Measurements from ENCODE around the gene DNAJA4.

DNAJA4 gene

DNA sequence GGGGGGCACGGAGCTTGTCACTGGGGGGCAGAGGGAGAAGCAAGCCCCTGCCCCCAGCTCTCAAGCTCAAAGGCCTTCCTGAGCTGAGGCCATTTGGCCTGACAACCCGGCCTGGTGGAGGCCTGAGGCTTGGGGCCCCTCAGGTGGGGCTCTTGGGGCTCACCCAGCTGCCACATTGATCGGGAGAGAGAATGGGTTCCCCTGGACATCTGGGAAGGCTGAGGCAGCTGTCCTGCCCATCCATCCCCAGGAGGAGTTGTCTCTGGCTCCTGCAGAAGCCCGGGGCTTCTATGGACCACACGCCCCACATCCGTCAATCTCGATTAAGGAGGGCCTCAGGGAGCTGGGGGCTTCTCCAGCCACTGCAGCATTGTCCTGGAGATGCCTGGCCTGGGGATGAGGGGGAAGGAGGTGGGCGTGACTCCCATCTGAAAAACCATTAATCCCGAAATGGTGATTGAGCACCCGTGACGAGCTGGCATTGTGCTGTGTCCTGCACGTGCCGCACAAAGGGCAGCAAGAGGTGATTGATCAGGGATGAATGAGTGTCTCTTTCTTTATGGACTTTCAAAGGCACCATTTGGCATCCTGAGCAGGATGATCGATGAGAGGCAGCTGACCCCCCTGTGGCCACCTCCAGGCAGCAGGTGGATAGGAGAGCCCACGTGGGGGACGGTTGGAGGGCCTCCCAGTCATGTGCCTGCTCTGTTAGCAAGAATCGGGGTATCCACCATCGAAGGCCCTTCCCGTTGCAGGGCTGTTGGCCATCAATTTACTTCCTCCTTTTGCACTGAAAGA lies 58.6 kb downstream of the DNAJA4 start:
- Mint-ChIP-seq H3K27me3 (no peaks in the 10 kb centered on the region), H3K4me3 (no peak overlapping the region), H3K36me3 (ENCODE audit: low read depth) (no peaks in the 10 kb centered on the region), H3K9me3 (no peaks in the 10 kb centered on the region), H3K27ac (no peak overlapping the region), H3K4me1 (ENCODE audit: low read depth) (no peaks in the 10 kb centered on the region)
- DNase-seq, result no peak

DNA sequence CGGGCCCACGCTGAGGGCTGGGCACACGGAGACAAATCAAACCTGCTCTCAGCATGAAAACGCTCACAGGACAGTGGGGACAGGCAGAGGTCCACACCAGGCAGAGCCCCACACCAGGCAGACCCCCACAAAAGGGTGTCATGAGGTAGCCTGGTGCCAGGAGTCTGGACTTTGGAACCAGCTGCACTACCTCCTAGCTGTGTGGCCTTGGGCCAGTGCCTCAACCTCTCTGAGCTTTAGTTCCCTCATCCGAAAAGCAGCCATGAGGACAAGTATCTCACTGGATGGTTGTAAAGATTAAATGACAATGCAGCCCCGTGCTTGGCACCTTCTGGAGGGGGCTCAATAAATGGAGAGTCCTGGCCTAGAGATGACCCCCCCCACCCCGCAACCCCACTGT lies 59.3 kb downstream of the DNAJA4 start:
- DNase-seq, result no peak
- Mint-ChIP-seq H3K9me3 (no peaks in the 10 kb centered on the region), H3K27me3 (no peaks in the 10 kb centered on the region), H3K4me3 (no peak overlapping the region), H3K36me3 (ENCODE audit: low read depth) (no peaks in the 10 kb centered on the region), H3K4me1 (ENCODE audit: low read depth) (no peaks in the 10 kb centered on the region), H3K27ac (no peak overlapping the region)

DNA sequence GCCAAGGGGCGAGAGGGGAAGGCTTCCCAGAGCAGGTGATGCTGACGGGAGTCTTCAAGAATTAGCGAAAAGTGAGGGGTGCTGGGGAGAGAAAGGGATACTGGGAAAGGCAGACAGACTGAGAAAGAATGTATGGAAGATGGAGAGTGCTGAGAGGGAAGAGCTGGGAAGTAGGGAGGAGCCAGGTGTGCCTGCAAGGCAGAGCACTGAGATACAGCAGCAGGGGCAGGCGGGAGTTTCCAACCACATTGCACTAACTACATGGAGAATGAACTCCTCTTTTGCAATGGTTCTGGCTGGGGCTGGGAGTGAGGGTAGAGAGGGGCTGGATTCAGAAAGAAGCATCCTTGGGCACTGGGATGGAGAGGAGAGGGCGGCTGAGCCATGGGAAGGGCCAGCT lies 59.8 kb downstream of the DNAJA4 start:
- H3K36me3 Mint-ChIP-seq (ENCODE audit: low read depth), result no peaks in the 10 kb centered on the region

DNA sequence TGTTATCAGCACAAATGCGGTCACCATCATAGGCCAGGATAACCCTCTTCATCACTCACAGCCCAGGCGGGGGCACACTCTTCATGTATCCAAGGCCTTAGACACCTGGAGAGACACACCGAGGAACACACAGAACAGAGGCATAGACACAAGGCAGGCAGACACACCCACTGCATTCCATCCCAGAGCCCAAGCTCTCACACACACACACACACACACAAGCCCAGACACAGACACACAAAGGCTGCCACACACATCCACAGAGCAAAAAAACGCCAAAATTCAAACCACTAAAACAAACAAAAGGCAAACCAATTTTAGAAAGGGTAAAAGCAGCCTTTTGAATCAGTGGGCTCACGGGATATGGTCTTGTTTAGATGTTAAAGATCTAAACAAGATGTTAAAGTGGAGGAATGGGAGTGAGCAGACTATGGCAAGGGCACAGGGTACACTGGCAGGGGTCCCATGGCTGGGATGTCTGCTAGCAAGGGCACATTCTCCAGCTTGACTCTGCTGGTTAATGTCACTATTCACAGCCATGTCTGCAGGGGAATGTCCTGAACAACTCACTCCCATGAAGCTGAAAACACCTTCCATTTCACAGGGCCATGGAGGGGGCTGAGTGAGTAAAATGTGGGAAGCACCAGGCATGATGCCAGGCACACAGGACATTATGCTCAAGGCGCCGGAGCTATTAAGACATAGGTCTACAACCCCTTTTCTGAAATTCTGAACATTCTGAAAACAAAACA lies 60.9 kb downstream of the DNAJA4 start:
- Mint-ChIP-seq H3K4me1 (ENCODE audit: low read depth) (no peaks in the 10 kb centered on the region), H3K4me3 (no peak overlapping the region), H3K36me3 (ENCODE audit: low read depth) (no peaks in the 10 kb centered on the region), H3K27ac (no peak overlapping the region), H3K9me3 (no peaks in the 10 kb centered on the region), H3K27me3 (no peaks in the 10 kb centered on the region)
- DNase-seq, result no peak

More for the DNA sequence above, 59.8 kb downstream of the DNAJA4 start:
- Mint-ChIP-seq H3K27ac (no peak overlapping the region), H3K27me3 (no peaks in the 10 kb centered on the region), H3K4me3 (no peak overlapping the region), H3K4me1 (ENCODE audit: low read depth) (no peaks in the 10 kb centered on the region), H3K9me3 (no peaks in the 10 kb centered on the region)
- no peak for DNase-seq

DNA sequence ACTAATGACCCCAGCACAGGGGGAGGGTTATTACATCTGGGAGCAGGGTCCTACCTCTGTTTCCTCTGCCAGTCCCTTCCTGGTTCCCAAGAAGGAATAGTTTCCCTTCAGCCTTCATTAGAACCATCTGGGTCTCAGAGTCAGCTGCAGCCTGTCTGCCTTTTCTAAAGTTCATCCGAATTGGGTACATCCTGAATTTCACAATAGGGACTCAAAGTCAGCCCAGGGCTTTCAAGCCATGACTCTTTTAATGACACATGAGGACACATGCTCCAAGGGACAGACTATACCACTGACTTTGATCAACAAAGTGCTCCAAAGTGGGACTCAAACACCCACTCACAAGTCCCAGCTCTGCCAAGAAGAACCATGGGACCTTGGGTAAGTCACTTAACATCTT lies 63.1 kb downstream of the DNAJA4 start:
- Mint-ChIP-seq H3K9me3 (no peaks in the 10 kb centered on the region), H3K4me3 (no peak overlapping the region), H3K27me3 (no peaks in the 10 kb centered on the region), H3K36me3 (ENCODE audit: low read depth) (no peaks in the 10 kb centered on the region), H3K4me1 (ENCODE audit: low read depth) (no peaks in the 10 kb centered on the region), H3K27ac (no peak overlapping the region)
- DNase-seq, result no peak

DNA sequence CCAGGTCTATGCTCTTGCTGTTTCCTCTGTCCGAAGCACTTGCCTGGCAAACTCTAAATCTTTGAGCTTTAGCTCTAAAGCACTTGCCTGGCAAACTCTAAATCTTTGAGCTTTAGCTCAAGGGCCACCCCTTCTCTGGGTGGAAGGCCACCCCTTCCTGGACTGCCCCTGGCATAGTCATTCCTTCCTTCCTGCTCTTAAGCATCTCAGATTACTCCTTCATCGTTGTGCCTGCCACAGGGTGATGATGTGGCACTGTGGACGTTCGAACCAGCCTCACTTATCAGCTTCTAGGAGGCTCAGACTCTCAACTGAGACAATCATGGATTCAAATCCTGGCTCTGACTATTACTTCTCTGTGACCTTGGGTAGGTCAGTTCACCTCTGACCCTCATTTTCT lies 65.3 kb downstream of the DNAJA4 start:
- Mint-ChIP-seq H3K36me3 (ENCODE audit: low read depth) (no peaks in the 10 kb centered on the region), H3K4me3 (no peak overlapping the region), H3K27me3 (no peaks in the 10 kb centered on the region), H3K27ac (no peak overlapping the region), H3K4me1 (ENCODE audit: low read depth) (no peaks in the 10 kb centered on the region), H3K9me3 (no peaks in the 10 kb centered on the region)
- DNase-seq, result no peak

Data from activated T-cell treated with anti-CD3 and anti-CD28 coated beads, Interleukin-2, amount 50 U/mL, for 24 hours (primary cell).